Measurements from ENCODE around the gene SPHK1.

SPHK1 gene

GRCh38 chr17:76363107-76363842 is 21.1 kb upstream of the SPHK1 start:
- no peak for DNase-seq (ENCODE audit: low read depth, low spot score)

GRCh38 chr17:76365256-76365903 is 19.0 kb upstream of the SPHK1 start:
- DNase-seq (ENCODE audit: low read depth, low spot score) = no peak

GRCh38 chr17:76366247-76366646 is 18.2 kb upstream of the SPHK1 start:
- no peak for DNase-seq (ENCODE audit: low read depth, low spot score)

GRCh38 chr17:76367642-76368041 is 16.8 kb upstream of the SPHK1 start:
- DNase-seq (ENCODE audit: low read depth, low spot score) = no peak

GRCh38 chr17:76368545-76368944 is 15.9 kb upstream of the SPHK1 start:
- DNase-seq (ENCODE audit: low read depth, low spot score) = no peak

GRCh38 chr17:76369379-76369778 is 15.0 kb upstream of the SPHK1 start:
- DNase-seq (ENCODE audit: low read depth, low spot score) = no peak

- no peak for DNase-seq (ENCODE audit: low read depth, low spot score)
Measured at GRCh38 chr17:76369804-76370203, 14.6 kb upstream of the SPHK1 start.

GRCh38 chr17:76370261-76370993 is 14.0 kb upstream of the SPHK1 start:
- DNase-seq (ENCODE audit: low read depth, low spot score) = no peak

- no peak for DNase-seq (ENCODE audit: low read depth, low spot score)
Measured at GRCh38 chr17:76371656-76372628, 12.5 kb upstream of the SPHK1 start.

GRCh38 chr17:76376318-76377133 is 7.9 kb upstream of the SPHK1 start:
- DNase-seq (ENCODE audit: low read depth, low spot score) = no peak

GRCh38 chr17:76378548-76379274 is 5.7 kb upstream of the SPHK1 start:
- DNase-seq (ENCODE audit: low read depth, low spot score) = no peak

GRCh38 chr17:76379275-76379641 is 5.2 kb upstream of the SPHK1 start:
- DNase-seq (ENCODE audit: low read depth, low spot score) = no peak

GRCh38 chr17:76379646-76380376 is 4.6 kb upstream of the SPHK1 start:
- no peak for DNase-seq (ENCODE audit: low read depth, low spot score)

GRCh38 chr17:76381633-76382350 is 2.6 kb upstream of the SPHK1 start:
- DNase-seq (ENCODE audit: low read depth, low spot score) = no peak

- DNase-seq (ENCODE audit: low read depth, low spot score) = no peak
Measured at GRCh38 chr17:76382351-76382802, 2.0 kb upstream of the SPHK1 start.

- no peak for DNase-seq (ENCODE audit: low read depth, low spot score)
Measured at GRCh38 chr17:76382803-76383545, 1.4 kb upstream of the SPHK1 start.

- DNase-seq (ENCODE audit: low read depth, low spot score) = no peak
Measured at GRCh38 chr17:76383546-76384221, 725 bp upstream of the SPHK1 start.

All from smooth muscle cell of the brain vasculature (primary cell).